GM19467 (cell line): ENCODE measurements around the gene NEURL3.

Experiments used
- ATAC-seq: cut with Tn5 transposase; IDR thresholded peaks from one replicate; pipeline ENCODE4 v1.9.1; 2021; ENCODE audit warnings: mild to moderate bottlenecking, moderate library complexity; ENCODE audit not compliant: unreplicated experiment

The NEURL3 gene

GRCh38 chr2:96540136-96540535 lies 35.0 kb upstream of the NEURL3 start:
- ATAC-seq = no peak

DNA sequence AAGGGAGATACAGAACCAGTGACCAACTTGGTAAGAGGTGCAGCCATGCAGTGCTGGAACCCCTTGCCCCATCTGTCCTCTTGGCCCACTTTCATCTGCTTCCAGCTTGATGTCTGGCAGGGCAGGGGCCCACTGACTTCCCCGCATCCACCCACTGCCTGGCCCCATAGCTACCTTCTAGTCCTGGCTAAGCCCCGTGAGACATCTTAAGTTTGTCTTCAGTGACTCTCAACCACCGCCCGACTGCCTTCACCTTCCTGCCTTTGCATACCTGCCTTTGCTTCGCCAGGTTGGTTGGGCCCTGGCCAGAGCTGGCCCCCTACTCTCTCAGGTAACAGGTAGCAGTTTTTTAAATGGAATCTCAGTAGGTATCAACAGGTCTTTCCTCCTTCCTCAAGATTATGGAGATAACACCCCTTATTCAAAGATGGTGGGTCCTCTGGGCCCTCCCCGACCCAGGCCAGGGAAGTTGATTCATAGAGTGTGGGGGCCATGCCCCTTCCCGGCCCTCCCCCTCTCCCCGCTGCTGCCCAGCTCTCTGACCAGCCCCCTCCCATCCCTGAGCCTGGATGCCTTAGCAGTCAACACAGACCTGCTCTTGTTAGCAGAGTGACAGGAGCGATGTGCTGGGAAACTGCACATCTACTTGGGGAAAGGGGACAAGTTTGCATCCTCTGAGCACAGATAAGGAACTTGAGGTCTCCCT lies 34.2 kb upstream of the NEURL3 start:
- no peak for ATAC-seq

DNA sequence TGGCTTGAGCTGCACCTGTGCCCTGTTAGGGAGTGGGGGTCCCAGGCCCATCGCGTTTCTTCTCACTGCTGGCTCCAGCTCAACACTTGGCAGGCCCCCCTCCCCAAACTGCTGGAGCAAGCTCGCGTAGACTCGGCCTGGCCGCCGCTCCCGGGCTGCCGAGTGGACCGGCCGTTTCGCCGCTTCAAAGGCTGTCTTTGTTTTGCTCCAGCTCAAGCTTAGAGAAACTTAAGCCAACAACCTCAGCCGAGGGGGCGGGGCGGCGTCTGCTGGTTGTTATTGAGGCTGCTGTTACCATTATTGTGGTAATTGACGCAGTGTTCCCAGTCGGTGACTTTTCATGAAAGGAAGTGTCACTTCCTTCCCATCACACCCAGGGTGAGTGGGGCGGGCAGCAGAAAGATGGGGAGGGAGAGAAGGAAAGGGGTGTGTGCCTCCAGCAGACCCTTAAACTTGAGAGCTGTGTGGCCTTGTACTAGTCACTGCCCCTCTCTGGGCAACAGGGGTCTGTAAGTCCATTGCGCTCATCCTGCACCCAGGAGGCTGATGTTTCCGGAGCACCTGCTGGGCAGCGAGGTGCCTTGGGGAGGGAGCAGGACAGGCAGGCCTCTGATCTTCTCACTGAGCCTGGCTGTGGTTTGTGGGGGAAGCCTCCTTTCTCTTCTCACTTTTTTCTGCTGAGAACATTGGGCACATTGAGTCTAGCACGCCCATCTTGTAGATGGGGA lies 33.5 kb upstream of the NEURL3 start:
- no peak for ATAC-seq

DNA sequence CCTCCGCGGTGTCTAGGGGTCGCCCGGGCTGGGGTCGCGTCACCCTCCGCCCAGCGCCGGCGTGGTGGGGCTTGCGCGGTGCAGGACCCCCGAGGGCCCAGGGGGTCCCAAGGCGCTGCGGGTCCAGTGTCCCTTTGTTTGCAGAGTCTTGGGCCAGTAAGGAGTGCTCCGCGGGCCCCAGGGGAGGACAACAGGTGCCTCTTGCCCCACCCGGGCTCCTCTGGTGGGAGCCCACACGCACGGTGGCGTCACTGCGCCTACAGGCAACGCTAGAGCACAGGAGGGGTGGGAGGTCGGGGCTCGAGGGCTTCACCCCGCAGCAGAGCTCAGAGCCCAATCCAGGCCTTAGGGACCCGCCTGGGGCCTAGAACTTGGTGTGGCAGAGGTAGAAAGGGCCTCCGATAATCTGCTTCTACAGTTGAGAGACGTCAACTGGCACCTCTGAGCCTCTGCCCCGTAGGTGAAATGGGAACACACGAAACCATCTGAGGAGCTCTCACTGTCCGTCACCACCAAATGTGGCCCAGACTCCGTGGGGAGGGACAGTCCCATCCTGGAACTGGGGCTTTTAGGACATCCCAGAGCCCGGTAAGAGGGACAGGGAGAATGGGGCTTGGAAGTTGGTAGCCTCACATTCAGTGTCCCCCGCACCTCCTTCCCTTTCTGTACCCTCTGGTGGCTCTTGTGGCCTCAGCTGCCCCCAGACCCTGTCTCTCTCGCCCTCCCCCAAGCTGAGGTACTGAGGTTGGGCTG lies 32.8 kb upstream of the NEURL3 start:
- ATAC-seq = no peak

DNA sequence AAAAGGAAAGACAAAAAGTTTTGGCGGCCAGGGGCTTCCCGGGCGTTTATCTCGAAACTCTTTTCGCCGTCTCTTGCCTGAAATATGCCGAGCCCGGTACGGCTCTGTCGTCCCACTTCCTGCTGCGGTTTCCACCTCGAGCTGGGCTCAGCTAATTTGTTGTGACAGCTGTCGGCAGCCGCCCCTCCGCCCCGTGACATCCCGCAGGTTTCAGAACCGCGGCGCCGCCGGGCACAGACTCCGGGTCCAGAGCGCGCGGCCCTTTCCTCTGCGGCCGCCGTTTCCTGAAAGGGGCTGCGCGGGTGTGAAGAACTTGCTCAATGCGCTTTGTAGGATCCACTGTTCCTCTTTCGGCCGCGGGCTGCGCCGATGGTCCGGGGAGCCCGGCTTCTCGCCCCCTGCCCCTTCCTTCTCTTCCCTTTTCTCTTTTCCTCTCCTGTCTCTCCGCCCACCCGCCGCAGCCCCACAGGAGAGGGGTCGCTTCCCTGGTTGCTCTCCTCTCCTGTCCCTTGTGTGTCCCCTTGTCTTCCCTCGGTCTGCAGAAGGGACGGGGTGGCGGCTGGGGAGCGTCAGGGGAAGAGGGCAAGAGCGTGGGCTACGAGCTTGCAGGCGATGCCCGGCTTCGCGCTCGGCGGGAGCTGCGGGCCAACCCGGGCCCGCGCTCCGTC lies 32.0 kb upstream of the NEURL3 start:
- ATAC-seq = peak; percentile 47

DNA sequence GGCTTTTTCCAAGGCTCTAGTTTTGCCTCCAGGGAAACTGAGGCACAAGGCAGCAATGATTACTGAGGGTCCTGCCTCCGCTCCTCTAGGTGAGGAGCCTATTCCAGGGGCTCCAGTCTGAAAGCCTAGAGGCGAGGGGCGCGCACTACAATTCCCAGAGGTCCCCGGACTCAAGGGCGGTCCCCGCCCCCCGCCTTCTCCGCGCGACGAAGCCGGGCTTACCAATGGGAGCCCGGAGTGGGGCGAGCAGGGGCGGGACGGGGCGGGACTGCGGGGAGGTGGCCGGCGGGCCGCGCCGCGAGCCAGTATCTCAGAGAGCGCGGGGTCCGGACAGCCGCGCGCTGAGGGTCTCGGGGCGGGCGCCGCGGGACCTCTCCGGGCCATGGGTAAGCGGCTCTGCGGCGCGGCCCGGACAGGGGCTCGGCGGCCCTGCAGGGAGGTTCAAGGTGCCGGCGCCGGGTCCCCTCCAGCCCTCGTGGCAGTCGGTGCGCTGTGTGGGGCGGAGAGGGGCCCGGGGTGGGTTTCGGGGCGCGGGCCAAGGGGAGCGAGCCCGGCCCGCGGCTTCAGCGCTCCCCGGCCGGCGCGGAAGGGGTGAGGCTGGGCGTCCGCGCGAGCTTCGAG lies 31.4 kb upstream of the NEURL3 start, which contains the start of gene ARID5A:
TSS of gene ARID5A (plus strand) at position 308 of the 621 bp plus-strand sequence. CDS start at position 383, 75 bp downstream.
- ATAC-seq = peak; percentile 41

DNA sequence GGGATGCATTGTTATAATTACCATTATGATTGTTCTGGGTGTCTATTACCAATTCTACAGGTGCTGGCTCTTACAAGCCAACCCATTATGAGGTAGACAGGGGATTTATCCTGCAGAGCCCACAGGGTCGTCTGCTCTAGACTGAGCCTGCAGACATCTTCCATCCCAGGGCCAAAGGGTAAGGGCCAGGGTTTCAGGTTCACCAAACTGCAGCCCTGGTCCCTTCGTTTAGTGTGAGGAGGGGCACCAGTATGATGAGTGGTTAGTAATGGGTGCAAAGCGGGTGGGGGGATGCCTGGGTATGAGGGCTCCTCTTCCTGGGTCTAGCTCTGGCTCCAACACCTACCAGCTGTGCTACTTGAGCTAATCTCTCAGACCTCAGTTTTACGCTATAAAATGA lies 30.2 kb upstream of the NEURL3 start:
- no peak for ATAC-seq

DNA sequence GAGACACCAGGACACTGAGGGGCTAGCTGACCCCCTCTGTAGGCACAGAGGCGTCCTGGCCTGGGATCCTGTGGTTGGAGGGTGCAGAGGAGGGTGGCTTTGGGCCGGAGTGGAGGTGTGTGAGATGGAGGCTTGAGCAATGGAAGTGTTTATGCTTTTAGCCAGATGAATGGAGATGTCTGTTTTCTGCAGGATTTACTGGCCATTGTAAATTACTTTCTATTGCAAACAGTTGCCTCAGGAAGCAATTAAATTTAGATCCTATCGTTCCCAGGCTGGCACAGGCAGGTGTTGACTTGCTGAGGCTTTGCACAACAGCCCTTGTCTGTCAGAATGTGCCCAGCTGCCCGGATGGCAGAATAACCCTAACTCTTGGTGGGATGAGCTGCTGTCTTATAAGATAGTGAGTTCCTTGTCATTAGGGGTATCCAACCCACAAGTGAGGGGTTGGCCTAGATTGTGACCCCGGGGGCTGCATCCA lies 29.6 kb upstream of the NEURL3 start:
- ATAC-seq = no peak

- ATAC-seq = no peak
Observed at GRCh38 chr2:96534141-96534540, 29.0 kb upstream of the NEURL3 start.

DNA sequence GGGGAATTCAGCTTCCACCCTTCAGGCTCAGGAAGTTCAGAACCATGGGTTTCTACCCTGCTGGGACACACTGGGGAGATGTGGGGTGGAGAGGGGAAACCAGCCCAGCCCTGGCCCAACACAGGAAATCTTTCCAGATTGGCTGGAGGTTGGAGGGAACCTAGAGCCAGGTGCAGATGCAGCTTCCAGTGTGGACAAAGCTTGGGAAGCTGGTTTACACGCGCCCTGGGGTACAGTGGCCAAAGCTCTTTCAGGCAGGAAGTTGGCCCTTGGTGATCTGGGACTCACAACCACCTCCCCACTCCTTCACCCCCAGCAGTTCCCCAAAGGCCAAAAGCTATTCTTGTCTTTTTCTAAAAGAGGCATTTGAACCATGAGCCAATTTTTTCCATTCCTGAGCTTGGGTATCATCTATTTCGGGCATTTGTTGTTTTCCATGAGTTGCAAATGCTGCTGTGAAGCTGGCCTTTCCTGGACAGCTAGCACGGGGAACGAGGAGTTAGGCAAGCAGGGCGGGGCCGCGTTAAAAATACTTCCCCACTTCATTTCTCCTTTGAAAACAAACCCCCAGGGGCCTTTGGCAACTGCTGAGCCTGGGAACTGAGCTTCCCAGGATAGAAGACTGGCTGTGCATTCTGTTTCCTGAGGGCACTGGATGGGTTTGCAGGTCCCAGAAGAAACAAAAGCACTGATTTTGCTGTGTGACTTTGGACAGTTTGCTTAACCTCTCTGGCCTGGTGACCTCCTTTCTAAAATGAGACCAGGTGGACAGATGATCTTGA lies 28.3 kb upstream of the NEURL3 start:
- no peak for ATAC-seq

- no peak for ATAC-seq
Observed at GRCh38 chr2:96532641-96533291, 27.6 kb upstream of the NEURL3 start.

DNA sequence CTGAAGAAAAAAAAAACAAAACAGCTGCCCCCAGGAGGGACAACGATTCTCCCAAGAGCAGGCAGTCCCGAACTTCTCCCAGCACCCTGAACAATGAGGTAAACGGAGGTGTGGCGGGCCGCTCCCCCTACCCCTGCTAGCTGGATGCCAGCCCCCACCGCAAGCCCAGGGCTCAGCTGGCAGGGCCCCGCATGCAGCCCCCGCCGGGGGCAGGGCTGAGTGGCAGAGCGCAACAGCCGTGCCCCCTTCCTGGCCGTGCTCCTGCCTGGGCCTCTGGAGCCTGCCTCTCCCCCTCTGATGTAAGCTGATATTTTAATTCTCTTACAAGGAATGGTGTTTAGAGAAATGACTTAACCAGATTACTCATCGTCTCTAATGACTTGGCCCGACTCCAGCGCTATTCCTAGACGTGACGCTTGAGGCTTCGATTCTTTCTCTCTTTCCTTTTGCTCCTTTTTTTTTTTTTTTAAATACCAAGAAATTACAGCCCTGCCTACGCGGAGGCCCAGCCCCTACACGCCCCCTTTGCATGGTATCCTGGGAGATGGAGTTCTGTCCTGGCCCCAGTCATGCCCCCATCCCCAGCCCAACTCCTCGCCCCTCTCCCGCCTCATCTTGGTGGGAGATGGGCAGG lies 26.8 kb upstream of the NEURL3 start:
- ATAC-seq = peak; percentile 23

GRCh38 chr2:96531366-96531765 lies 26.2 kb upstream of the NEURL3 start:
- ATAC-seq = no peak

- ATAC-seq = no peak
Observed at GRCh38 chr2:96530474-96531357, 25.6 kb upstream of the NEURL3 start.

- ATAC-seq = no peak
Observed at GRCh38 chr2:96530144-96530430, 24.9 kb upstream of the NEURL3 start.

GRCh38 chr2:96529376-96530143 lies 24.4 kb upstream of the NEURL3 start:
- no peak for ATAC-seq

DNA sequence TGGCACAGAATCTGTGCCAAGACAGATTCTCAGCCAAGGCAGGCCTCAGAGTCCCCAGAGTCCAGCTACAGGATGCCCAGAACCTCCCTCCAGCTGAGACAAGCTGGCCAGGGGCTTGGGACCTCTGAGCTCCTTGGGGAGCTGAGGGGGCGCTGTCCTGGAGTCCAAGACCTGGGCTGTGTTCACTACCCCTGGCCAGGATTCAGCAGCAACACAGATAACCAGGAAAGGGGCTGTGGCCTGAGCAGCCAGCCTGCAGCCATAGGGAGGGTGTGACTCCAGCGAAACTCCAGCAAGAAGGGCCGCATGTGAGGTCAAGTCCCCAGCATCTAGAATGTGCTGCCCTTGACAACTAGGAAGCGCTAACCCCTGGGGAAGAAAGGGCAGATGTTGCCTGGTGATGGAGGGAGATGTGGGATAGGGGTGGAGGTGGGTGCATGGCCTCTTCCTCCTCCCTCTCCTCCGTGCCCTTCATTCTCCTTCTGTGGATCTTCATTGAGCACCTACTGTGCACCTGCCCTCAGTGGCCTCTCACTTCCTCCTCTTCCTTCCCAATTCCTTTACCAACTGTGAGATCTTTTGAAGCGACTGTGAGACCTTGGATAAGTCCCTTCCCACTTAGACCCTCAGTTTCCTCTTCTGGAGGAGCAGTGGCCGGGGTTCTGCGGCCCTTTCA lies 23.7 kb upstream of the NEURL3 start:
- no peak for ATAC-seq
